ENCODE data around the gene MAP3K21. TPM values are rescaled to one million over a fixed set of nuclear protein-coding genes. Genes with fewer than 3 reads are reported as not detected.

The MAP3K21 gene
- total and polyA plus RNA-seq, 2 donors (not counting 1 experiment from before 2014, with no cell fraction given): 0.07 to 0.17 TPM

DNA sequence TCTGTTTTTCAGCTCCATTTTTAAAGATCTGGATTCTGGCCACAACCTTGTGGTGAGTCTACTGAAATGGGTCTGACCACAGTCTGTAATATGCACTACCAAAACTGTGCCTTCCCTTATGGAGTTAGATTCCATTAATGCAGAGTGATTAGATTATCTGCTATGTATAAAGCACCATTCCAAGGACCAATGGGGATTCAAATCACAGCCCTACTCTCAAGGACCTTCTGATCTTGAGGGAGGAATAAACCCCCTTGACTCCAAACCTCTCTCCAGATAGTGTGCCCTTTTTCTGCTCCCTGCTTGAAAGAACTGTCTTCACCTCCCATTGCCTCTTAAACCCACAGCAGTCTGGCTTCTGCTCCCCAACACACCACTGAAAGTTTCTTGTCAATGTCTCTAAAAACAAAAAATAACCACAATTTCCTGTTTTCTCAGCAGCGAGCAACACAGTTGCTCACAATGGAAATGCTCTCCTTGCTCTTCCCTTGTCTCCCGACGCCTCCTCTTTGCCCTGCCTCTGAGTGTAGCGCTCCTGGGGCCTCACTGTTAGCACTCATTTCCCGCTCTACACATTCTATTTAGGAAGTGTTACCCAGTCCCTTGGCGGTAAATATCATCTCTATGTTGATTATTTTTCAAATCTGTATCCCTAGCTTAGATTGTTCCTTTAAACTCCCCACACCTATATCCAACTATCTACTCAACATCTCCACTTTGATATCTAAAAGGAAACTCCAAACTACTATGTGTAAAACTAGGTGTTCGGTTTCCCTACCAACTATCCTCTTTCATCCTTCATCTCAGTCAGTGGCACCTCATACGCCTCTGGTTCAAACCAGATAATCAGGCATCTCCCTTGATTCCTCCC, 45.6 kb upstream of the MAP3K21 start:
- H3K4me2 ChIP-seq (ENCODE audit: extremely low read depth, insufficient read depth, low read length): no peak overlapping the region
- no peak overlapping the region for H3K27ac ChIP-seq (ENCODE audit: insufficient read depth, low read length)
- no peaks in the 10 kb centered on the region for H3K36me3 ChIP-seq (ENCODE audit: control insufficient read depth, insufficient read depth, low read length)
- no peak overlapping the region for H2AFZ ChIP-seq (ENCODE audit: low read length)
- H3K27me3 ChIP-seq (ENCODE audit: control insufficient read depth, insufficient read depth, low read length): no peaks in the 10 kb centered on the region
- no peaks in the 10 kb centered on the region for H4K20me1 ChIP-seq (ENCODE audit: control insufficient read depth, extremely low read depth, insufficient read depth, low read length)
- H3K79me2 ChIP-seq (ENCODE audit: control insufficient read depth, insufficient read depth, low read length): peaks cover 3% of the 10 kb centered on the region
- H3K4me3 ChIP-seq (replicated peaks in 1 of 4; ENCODE audit: control extremely low read depth in 1 of 4, insufficient read depth in 1 of 4, low read depth in 3 of 4, low read length in 4 of 4): no peak overlapping the region
- no peak for TF ChIP-seq EZH2 (IDR thresholded peaks at IDR 0.05; ENCODE audit: low read length, missing control alignments)
- TF ChIP-seq, protein P1, sequence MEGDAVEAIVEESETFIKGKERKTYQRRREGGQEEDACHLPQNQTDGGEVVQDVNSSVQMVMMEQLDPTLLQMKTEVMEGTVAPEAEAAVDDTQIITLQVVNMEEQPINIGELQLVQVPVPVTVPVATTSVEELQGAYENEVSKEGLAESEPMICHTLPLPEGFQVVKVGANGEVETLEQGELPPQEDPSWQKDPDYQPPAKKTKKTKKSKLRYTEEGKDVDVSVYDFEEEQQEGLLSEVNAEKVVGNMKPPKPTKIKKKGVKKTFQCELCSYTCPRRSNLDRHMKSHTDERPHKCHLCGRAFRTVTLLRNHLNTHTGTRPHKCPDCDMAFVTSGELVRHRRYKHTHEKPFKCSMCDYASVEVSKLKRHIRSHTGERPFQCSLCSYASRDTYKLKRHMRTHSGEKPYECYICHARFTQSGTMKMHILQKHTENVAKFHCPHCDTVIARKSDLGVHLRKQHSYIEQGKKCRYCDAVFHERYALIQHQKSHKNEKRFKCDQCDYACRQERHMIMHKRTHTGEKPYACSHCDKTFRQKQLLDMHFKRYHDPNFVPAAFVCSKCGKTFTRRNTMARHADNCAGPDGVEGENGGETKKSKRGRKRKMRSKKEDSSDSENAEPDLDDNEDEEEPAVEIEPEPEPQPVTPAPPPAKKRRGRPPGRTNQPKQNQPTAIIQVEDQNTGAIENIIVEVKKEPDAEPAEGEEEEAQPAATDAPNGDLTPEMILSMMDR (conservative IDR thresholded peaks at IDR 0.05 in 1 of 2, IDR thresholded peaks at IDR 0.05 in 1 of 2; ENCODE audit: low read depth in 1 of 2, low read length in 2 of 2): no peak
- H3K9ac ChIP-seq (ENCODE audit: insufficient read depth, low read length): no peak overlapping the region
- no peaks in the 10 kb centered on the region for H3K9me3 ChIP-seq (ENCODE audit: control insufficient read depth, insufficient read depth, low read depth, low read length)
- H3K4me1 ChIP-seq (ENCODE audit: control insufficient read depth, extremely low read depth, insufficient read depth, low read length): no peaks in the 10 kb centered on the region
- peak; percentile 51 to 88 for DNase-seq (ENCODE audit: low read depth in 2 of 2)

DNA sequence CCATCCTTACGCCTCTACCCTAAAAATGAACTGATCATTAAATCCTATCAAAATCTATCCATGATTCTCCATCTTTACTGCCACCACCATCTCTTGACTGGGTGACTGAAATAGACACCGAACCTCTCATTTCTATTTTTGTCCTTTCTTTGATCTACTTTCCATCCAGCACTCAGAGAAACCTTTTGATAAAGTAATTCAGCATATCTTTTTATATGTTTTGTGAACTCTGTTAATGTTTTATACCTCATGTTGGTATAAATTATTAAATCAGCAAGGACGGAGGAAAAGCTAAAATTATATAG, 45.0 kb upstream of the MAP3K21 start:
- peaks cover 6% of the 10 kb centered on the region for H3K79me2 ChIP-seq (ENCODE audit: control insufficient read depth, insufficient read depth, low read length)
- no peak overlapping the region for H3K27ac ChIP-seq (ENCODE audit: insufficient read depth, low read length)
- H2AFZ ChIP-seq (ENCODE audit: low read length): no peak overlapping the region
- no peaks in the 10 kb centered on the region for H3K36me3 ChIP-seq (ENCODE audit: control insufficient read depth, insufficient read depth, low read length)
- no peak for DNase-seq (ENCODE audit: low read depth in 2 of 2)
- no peak overlapping the region for H3K4me2 ChIP-seq (ENCODE audit: extremely low read depth, insufficient read depth, low read length)
- H3K9me3 ChIP-seq (ENCODE audit: control insufficient read depth, insufficient read depth, low read depth, low read length): no peaks in the 10 kb centered on the region
- no peak overlapping the region for H3K4me3 ChIP-seq (replicated peaks in 1 of 4; ENCODE audit: control extremely low read depth in 1 of 4, insufficient read depth in 1 of 4, low read depth in 3 of 4, low read length in 4 of 4)
- no peak for TF ChIP-seq EZH2 (IDR thresholded peaks at IDR 0.05; ENCODE audit: low read length, missing control alignments)
- TF ChIP-seq, protein P1 (conservative IDR thresholded peaks at IDR 0.05 in 1 of 2, IDR thresholded peaks at IDR 0.05 in 1 of 2; ENCODE audit: low read depth in 1 of 2, low read length in 2 of 2): no peak
- no peaks in the 10 kb centered on the region for H3K27me3 ChIP-seq (ENCODE audit: control insufficient read depth, insufficient read depth, low read length)
- no peak overlapping the region for H3K9ac ChIP-seq (ENCODE audit: insufficient read depth, low read length)
- no peaks in the 10 kb centered on the region for H4K20me1 ChIP-seq (ENCODE audit: control insufficient read depth, extremely low read depth, insufficient read depth, low read length)
- no peaks in the 10 kb centered on the region for H3K4me1 ChIP-seq (ENCODE audit: control insufficient read depth, extremely low read depth, insufficient read depth, low read length)

- H3K36me3 ChIP-seq (ENCODE audit: control insufficient read depth, insufficient read depth, low read length): no peaks in the 10 kb centered on the region
- H4K20me1 ChIP-seq (ENCODE audit: control insufficient read depth, extremely low read depth, insufficient read depth, low read length): no peaks in the 10 kb centered on the region
- H3K27ac ChIP-seq (ENCODE audit: insufficient read depth, low read length): no peak overlapping the region
- DNase-seq (ENCODE audit: low read depth in 2 of 2): no peak
- no peaks in the 10 kb centered on the region for H3K9me3 ChIP-seq (ENCODE audit: control insufficient read depth, insufficient read depth, low read depth, low read length)
- TF ChIP-seq EZH2 (IDR thresholded peaks at IDR 0.05; ENCODE audit: low read length, missing control alignments): no peak
- TF ChIP-seq, protein P1 (conservative IDR thresholded peaks at IDR 0.05 in 1 of 2, IDR thresholded peaks at IDR 0.05 in 1 of 2; ENCODE audit: low read depth in 1 of 2, low read length in 2 of 2): no peak
- no peak overlapping the region for H3K9ac ChIP-seq (ENCODE audit: insufficient read depth, low read length)
- H3K79me2 ChIP-seq (ENCODE audit: control insufficient read depth, insufficient read depth, low read length): peaks cover 14% of the 10 kb centered on the region
- no peaks in the 10 kb centered on the region for H3K27me3 ChIP-seq (ENCODE audit: control insufficient read depth, insufficient read depth, low read length)
- H3K4me3 ChIP-seq (replicated peaks in 1 of 4; ENCODE audit: control extremely low read depth in 1 of 4, insufficient read depth in 1 of 4, low read depth in 3 of 4, low read length in 4 of 4): no peak overlapping the region
- H3K4me2 ChIP-seq (ENCODE audit: extremely low read depth, insufficient read depth, low read length): no peak overlapping the region
- H2AFZ ChIP-seq (ENCODE audit: low read length): no peak overlapping the region
- H3K4me1 ChIP-seq (ENCODE audit: control insufficient read depth, extremely low read depth, insufficient read depth, low read length): peaks cover 2% of the 10 kb centered on the region
Observed at GRCh38 chr1:233289676-233290075, 37.8 kb upstream of the MAP3K21 start.

Measured in fibroblast of lung (primary cell).